GM18526 (cell line): ENCODE results near the gene C4orf17.

Source experiments
- POLR2A ChIP-seq: IDR thresholded peaks from 3 replicates; pipeline ENCODE4 v1.6.1; 2011; ENCODE audit not compliant: insufficient read length; ENCODE audit errors: extremely low read depth

C4orf17 gene

DNA sequence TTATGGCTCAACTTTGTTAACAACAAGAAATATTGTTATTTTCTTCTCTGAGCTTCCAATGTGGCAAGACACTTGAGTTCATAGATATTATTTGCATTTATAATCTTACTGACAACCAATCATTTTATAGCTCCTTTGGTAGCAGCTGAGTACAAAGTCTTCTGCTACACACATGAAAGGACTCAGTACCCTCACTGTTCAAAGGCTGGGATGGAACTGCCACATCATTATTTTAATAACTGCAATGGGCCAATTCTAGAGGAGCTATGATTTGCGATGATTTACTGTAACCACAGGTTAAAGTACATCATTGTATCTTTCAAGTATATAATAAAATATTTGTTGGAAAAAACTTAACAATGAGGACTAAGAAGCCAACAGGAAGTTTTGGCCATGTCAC is 74.7 kb downstream of the C4orf17 start:
- no peak for TF ChIP-seq POLR2A

- no peak for TF ChIP-seq POLR2A
Observed at GRCh38 chr4:99586322-99586721, 75.5 kb downstream of the C4orf17 start.

GRCh38 chr4:99586797-99587196 is 76.0 kb downstream of the C4orf17 start:
- no peak for TF ChIP-seq POLR2A

DNA sequence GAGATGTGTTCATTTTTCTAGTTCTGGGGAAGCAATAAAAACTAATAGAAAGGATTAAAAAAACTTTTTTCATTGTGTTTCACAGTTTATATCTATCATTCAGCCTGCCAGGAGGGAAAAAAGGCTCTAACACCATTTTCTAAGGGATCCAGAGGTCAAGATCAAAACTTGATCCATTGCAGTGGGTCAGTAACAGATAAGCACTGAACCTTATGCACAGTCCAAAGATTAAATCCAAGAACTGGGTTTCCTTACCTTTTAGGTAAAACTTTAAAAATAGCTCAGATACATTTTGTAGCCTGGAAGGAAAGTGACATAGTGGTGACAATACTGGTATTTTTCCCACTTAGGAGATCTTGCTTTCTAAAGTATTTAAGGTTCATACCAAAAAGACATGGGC is 76.5 kb downstream of the C4orf17 start:
- TF ChIP-seq POLR2A, result no peak

- no peak for TF ChIP-seq POLR2A
Observed at GRCh38 chr4:99587803-99588202, 77.0 kb downstream of the C4orf17 start.

DNA sequence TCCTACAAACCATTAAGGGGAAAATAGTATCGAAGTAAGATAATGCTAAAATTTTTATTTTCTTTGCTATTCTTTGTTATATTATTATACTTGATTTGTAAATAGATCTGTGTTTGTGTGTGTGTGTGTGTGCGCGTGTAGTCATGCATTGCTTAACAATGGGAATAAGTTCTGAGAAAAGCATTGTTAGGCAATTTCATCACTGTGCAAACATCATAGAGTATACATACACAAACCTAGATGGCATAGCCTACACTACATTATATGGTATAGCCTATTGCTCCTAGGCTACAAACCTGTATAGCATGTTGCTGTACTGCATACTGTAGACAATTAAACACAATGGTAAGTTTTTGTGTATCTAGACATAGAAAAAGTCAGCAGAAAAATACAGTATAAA is 80.9 kb downstream of the C4orf17 start:
- TF ChIP-seq POLR2A, result no peak
